ENCODE data around the gene PARP6. TPM values are rescaled to one million over a fixed set of nuclear protein-coding genes. Genes with fewer than 3 reads are reported as not detected.

The PARP6 gene
- total RNA-seq, 1 donor from 2014 or later: 31.4 TPM

DNA sequence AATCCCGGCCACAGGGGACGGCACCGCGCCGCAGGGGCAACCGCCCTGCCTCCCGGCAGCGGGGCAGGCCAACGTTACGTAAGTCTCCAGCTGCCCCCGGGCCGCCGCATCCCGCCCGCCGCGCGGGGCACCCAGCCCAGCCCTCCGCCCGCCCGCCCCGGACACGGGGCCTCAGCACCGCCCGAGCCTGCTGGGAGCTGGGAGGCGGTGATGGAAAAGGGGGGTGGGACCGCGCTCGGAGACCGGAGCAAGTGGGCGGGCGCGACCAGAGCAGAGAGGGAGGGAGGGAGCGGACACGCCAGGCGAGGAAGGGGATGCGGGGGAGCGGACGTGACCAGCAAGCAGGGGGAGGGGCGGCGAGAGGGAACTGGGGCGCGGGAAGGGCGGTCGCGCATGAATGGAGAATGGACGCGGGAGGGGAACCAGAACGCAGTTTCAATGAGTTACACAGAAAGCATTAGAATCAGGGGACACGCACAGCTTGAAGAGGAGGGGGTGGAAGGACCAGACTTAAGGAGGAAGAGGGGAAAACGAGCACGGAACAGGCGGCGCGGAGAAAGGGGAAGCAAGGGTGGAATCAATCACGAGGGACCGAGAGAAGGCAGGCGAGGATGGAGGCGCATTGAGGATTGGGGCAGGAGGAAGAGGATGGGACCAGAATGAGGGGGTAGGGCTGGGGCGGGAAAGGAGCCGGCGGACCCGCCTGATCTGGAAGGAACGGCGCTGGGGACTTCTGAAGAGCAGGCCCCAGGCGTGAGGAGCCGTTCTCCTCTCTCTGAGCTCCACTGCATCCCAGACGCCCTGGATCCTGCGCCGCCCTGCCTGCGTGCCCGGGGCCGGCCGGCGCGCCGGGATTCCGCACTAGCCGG lies 41.9 kb downstream of the PARP6 start:
- peak; percentile 97 for DNase-seq

DNA sequence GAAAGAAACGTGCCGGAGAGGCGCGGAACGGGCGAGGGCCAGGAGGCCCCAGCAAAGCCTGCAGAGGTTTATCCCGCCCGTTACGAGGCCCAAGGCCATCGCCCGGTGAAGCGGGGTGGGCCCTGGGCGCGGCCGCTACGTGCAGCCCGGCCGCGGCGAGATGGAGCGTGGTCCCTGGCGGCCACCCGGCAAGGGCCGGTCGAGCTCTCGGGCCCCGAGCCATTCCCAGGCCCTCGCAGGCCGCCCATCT lies 42.5 kb downstream of the PARP6 start:
- no peak for DNase-seq

DNA sequence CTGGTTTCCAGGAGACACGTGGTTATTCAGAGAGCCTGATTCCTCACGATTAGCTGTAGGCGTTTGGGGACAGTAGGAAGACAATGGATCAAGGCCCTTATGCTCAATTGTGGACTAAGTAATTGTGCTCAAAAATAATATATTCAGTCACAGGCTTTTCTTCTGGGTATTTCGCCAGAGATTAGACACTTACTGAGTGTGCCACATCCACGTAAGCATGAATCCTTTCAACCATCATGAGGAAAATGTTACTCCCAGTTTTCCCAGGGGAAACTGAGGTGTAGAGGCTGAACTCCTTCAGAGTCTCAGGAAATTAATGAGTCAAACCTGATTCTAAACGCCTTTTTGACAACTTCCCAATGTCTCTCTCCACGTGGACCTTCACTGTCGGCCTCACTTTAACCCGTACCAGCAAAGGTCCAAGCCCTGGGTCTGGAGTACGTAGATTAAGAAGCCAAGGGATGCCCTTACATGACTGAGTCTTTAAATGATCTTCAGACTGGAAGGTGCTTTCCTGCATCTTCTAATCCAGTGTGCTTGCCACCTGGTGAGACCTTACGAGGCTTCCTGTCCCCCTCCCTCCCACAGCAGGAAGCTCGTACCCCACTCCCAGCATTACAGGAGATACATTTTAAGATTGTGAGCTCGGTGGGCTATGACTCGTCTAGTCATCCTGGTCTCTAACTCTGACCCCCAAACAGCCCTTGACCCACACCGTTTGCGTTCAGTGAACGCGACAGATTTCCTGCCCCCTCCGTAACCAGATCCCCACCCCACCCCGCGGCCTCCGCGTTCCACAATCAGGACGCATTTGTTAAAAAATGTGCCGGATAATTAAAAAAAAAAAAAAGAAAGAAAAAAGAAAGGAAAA lies 43.0 kb downstream of the PARP6 start:
- DNase-seq: peak; percentile 37

DNA sequence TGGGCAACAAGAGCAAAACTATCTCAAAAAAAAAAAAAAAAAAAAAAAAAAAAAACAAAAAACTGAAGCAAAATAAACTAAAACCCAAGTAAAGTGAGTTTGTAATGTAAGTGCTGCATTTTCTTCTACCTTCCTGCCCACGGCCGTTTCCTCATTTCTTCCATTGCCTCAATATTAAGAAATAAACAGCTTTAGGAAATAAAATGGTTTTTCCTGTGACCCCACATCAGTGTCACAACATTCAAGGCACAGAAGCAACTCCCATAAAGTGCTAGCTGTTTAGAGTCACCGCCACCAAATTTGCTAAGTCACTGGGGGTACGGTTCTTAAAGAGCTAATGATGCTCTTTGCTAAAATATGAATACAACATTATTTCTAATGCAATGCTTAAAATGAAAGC lies 44.6 kb downstream of the PARP6 start:
- DNase-seq: no peak

- DNase-seq: no peak
Observed at GRCh38 chr15:72227192-72227586, 45.2 kb downstream of the PARP6 start.

- DNase-seq: no peak
Observed at GRCh38 chr15:72223278-72223677, 49.1 kb downstream of the PARP6 start.

DNA sequence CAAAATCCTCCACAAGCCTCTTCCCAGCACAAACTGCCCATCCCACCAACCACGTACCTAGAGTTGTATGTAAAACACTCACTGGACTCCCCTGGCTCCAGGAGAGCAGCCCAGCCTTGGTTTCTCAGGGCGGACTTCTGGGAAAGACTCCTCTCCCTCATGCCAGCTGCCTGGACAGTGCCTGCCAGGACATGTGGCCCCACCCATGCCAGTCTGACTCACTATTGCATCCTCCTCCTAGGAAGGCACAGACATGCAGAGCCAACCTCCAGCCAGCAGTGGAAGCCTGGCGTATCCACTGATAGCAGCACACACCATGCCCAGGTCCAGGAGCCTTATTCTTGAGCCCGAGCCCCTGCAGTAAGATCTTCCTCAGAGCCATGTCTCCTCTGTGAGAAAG lies 50.0 kb downstream of the PARP6 start:
- peak; percentile 58 for DNase-seq

DNA sequence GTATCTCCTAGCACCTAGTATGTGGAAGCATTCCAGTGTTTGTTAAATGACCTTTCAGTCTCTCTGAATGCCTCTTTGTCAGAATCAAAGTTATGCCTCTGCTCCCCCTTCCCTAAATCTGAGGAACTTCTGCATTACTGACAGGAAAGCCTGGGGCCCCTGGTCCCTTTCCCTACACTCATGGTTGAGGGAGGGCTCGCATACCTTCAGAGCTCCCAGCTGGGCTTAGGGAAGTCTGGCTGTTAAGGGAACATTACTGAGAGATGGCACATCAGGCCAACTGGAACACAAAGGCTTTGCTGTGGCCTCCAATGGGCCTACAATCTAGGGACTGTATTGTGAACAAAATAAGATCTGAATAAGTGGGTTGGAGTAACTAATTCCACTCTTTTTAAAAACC lies 51.7 kb downstream of the PARP6 start:
- DNase-seq: no peak

- no peak for DNase-seq
Observed at GRCh38 chr15:72217216-72217615, 55.1 kb downstream of the PARP6 start.

GRCh38 chr15:72216079-72216478 lies 56.3 kb downstream of the PARP6 start:
- DNase-seq: no peak

- no peak for DNase-seq
Observed at GRCh38 chr15:72207558-72208085, 64.7 kb downstream of the PARP6 start.

- DNase-seq: no peak
Observed at GRCh38 chr15:72206677-72207000, 65.7 kb downstream of the PARP6 start.

- DNase-seq: no peak
Observed at GRCh38 chr15:72205896-72206676, 66.3 kb downstream of the PARP6 start.

GRCh38 chr15:72205273-72205672 lies 67.1 kb downstream of the PARP6 start:
- no peak for DNase-seq

- DNase-seq: peak; percentile 64
Observed at GRCh38 chr15:72203507-72203837, 68.9 kb downstream of the PARP6 start.

DNA sequence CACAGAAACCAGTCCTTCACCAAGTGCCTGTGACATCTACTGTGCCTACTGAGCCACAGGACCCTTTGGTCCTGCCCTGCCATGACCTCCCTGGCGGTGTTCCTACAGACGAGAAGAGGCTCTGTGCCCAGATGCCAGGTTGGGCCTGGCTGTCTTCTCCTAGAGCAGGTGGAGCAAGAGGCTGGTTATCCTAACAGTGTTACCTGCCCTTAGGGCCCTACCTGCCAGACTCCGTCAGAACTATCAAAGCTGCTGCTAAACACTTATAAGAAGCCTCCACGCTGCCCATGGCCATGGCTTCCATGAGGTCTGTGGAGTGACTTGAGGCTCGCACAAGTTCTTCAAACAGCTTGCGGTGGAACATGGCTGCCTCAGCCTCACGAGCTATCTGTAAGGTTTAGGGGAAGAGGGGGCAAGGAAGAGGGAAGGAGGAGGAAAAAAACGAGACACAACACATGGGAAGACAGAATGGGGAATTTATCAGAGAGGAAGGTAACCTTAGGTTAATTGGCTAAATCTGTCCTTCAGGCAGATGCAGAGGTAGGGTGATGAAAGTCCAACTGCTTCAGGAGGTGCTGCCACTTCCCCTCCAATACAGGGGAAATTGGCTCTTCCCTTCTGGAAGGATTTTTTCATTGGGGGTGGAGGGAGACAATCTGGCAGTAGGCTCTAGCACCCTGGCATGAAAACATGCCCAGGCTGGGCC lies 69.4 kb downstream of the PARP6 start:
- no peak for DNase-seq

DNA sequence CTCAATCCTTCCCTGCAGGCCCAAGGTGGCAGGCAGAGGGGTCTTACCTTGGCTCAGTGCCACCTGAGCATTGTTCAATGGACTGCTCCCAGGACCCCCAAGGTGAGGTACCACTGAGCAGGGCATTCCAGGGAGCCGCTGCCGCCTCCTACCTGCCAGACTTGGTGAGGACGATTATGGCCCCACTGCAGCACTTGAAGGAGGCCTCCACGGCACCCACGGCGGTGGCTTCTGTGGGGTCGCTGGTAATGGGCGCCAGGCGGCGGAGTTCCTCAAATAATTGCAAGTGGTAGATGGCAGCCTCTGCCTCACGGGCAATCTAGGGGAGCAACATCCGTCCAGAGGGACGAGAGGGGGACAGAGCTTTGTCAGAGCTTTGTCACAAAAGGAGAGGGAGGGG lies 70.1 kb downstream of the PARP6 start:
- no peak for DNase-seq

DNA sequence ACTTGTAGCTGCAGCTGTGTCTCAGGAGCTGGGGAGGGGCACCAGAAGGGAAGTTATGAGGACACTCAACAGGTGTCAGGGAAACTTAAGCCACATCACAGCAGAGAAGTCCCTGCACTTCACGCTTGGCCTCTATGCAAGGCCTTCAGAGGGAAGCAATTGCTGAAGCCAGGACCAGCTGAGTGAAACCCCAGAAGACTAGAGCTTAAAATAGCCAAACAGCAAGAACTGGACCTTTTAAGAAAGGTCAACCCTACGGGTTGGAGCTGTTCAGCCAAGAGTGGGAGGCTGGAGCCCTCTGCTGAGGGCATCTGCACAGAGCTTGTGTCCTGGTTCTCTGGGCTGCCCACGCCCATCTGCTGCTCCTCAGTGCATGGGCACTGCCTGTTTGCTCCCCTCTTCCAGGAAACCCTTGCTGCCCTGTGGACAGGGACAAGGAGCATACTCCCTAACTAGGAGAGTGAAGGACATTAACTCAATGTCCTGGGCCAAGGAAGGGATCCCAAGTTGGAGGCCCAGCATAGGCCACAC lies 70.9 kb downstream of the PARP6 start:
- peak; percentile 83 for DNase-seq

DNA sequence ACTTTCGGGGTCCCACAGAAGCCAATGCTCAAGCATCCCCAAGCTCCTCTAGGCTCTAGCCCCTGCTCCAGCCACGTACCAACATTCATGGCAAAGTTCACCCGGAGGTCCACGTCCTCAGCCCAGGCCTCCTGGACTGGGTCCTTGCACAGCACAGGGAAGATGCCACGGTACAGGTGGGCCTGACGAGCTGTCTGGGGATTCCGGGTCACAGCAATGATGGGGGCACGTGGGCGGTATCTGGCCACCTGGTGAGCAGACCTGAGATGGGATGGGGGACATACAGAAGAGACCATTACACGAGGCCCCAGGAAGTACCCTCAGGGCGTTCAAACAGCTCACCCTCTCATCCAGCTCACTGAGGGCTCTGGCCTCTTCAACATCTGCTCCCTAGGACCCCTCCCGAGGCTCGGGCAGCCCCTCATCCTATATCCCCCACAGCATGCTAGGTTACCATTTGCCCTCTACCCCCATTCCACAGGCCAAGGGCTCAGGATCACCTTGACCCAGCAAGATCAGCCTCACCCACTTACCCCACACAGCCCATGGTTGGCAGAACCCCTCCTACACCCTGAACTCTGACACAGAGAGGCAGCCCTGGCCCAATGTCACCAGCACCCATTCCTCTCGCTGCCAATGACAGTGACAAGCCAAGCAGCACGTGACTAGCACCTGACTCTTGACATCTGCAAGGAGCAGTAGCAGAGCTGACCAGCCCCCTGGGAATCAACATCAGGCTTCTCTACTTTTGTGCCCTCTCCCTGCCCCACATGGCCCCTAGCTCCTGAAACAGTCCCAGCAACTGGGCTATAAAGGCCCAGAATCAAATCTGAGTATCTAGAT lies 71.7 kb downstream of the PARP6 start:
- DNase-seq: no peak

DNA sequence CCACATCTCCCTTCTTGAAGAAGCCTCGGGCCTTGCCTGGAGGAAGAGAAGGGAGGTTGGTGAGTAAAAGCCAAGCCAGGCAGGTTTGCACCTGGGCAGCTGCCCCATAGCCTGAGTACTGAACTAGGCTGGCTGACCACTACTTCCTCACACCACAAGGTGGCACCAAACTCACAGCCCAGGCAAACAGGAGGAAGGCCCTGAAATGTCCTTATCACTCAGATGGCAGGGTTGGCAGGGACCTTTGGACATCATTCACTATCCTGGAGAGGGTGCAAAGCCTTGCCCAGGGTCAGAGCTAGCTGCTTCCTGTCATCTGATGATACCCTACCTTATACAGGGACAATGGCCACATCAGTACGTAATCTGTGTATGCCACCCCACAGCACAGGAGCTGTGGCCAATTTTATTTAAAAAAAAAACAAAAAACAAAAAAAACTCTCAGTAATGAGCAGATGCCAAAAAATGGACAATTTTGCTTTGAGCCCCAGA lies 72.6 kb downstream of the PARP6 start:
- peak; percentile 85 for DNase-seq

GRCh38 chr15:72199205-72199515 lies 73.2 kb downstream of the PARP6 start:
- no peak for DNase-seq

All from tongue (tissue), 2 donors.